Activated B cell treated with CpG ODN at 0.5 μM for 24 hours (primary cell): Measurements from ENCODE around the gene BTD. TPM values are rescaled to one million over a fixed set of nuclear protein-coding genes. Genes with fewer than 3 reads are reported as not detected.

Experiments used
- ATAC-seq: fragments of 200-7000 bp; cut with Tn5 transposase; one replicate; pipeline ENCODE4 v1.10.0; 2021; ENCODE audit warnings: low read depth, mild to moderate bottlenecking, moderate library complexity
- CTCF ChIA-PET: fragments of 350-600 bp; sonication (Branson Sonifier 250); formaldehyde crosslinking; loops from one replicate; lab custom pipeline; 2021; ENCODE audit warnings: antibody characterized with exemption; lab: Charles Lee
- POLR2A ChIA-PET: fragments of 350-600 bp; sonication (Branson Sonifier 250); formaldehyde crosslinking; loops from one replicate; lab custom pipeline; 2021; ENCODE audit warnings: antibody characterized with exemption; lab: Charles Lee
- DNase-seq: peaks from one replicate; pipeline ENCODE4 v3.0.0; 2022
- H3K27ac Mint-ChIP-seq: one replicate; pipeline ENCODE4 v1.8.0; 2020; ENCODE audit warnings: mixed read lengths
- H3K27me3 Mint-ChIP-seq: one replicate; pipeline ENCODE4 v1.8.0; 2021; ENCODE audit warnings: mixed read lengths
- H3K36me3 Mint-ChIP-seq: one replicate; pipeline ENCODE4 v1.8.0; 2021; ENCODE audit warnings: low read depth, mixed read lengths
- H3K4me1 Mint-ChIP-seq: one replicate; pipeline ENCODE4 v1.8.0; 2021; ENCODE audit warnings: mixed read lengths
- H3K4me3 Mint-ChIP-seq: one replicate; pipeline ENCODE4 v1.8.0; 2020; ENCODE audit warnings: mild to moderate bottlenecking, mixed read lengths
- H3K9me3 Mint-ChIP-seq: one replicate; pipeline ENCODE4 v1.8.0; 2020; ENCODE audit warnings: mixed read lengths
- CTCF ChIP-seq: fragments of 200-600 bp; IDR thresholded peaks from one replicate; pipeline ENCODE4 v1.8.0; 2022; ENCODE audit warnings: antibody characterized with exemption, mild to moderate bottlenecking
- intact Hi-C: fragments of 100-400 bp; cut with micrococcal nuclease; formaldehyde crosslinking; loops from one replicate; pipeline ENCODE4 v1.15.1; 2024
- total RNA-seq: library from RNA; stranded (reverse); gene quantifications from 2 replicates; pipeline ENCODE4 v1.2.3, GENCODE V29; 2022

The BTD gene
- total RNA-seq, 1 donor from 2014 or later, result 9.1 TPM

- TF ChIP-seq CTCF, result no peak
- Mint-ChIP-seq H3K9me3 (no peaks in the 10 kb centered on the region), H3K27me3 (no peaks in the 10 kb centered on the region), H3K4me1 (no peaks in the 10 kb centered on the region), H3K36me3 (peaks cover 63% of the 10 kb centered on the region), H3K4me3 (no peak overlapping the region), H3K27ac (no peak overlapping the region)
- POLR2A ChIA-PET, result no interaction called here
- CTCF ChIA-PET, result no interaction called here
- no peak for ATAC-seq
- intact Hi-C loops, result no loop called here
- DNase-seq, result no peak
Observed at GRCh38 chr3:15681668-15682067, 80.1 kb downstream of the BTD start.

- H3K36me3 Mint-ChIP-seq, result peaks cover 56% of the 10 kb centered on the region
- H3K9me3 Mint-ChIP-seq, result no peaks in the 10 kb centered on the region
- H3K27ac Mint-ChIP-seq, result no peak overlapping the region
- H3K4me3 Mint-ChIP-seq, result no peak overlapping the region
- no peaks in the 10 kb centered on the region for H3K27me3 Mint-ChIP-seq
- ATAC-seq (no peak), DNase-seq (no peak)
- no peak for TF ChIP-seq CTCF
- ChIA-PET POLR2A (no interaction called here), CTCF (no interaction called here)
- intact Hi-C loops, result no loop called here
- no peaks in the 10 kb centered on the region for H3K4me1 Mint-ChIP-seq
Observed at GRCh38 chr3:15682561-15683185, 81.1 kb downstream of the BTD start.

GRCh38 chr3:15683253-15683652 lies 81.7 kb downstream of the BTD start:
- H3K27me3 Mint-ChIP-seq, result no peaks in the 10 kb centered on the region
- peaks cover 52% of the 10 kb centered on the region for H3K36me3 Mint-ChIP-seq
- TF ChIP-seq CTCF, result no peak
- H3K4me1 Mint-ChIP-seq, result no peaks in the 10 kb centered on the region
- POLR2A ChIA-PET, result no interaction called here
- H3K4me3 Mint-ChIP-seq, result no peak overlapping the region
- CTCF ChIA-PET, result no interaction called here
- ATAC-seq (no peak), DNase-seq (no peak)
- no peak overlapping the region for H3K27ac Mint-ChIP-seq
- intact Hi-C loops, result no loop called here
- H3K9me3 Mint-ChIP-seq, result no peaks in the 10 kb centered on the region

GRCh38 chr3:15685927-15686326 lies 84.4 kb downstream of the BTD start:
- Mint-ChIP-seq H3K27ac (no peak overlapping the region), H3K27me3 (no peaks in the 10 kb centered on the region), H3K4me3 (no peak overlapping the region), H3K9me3 (no peaks in the 10 kb centered on the region), H3K36me3 (peaks cover 65% of the 10 kb centered on the region), H3K4me1 (no peaks in the 10 kb centered on the region)
- intact Hi-C loops, result no loop called here
- ChIA-PET POLR2A (no interaction called here), CTCF (no interaction called here)
- no peak for ATAC-seq
- no peak for DNase-seq
- TF ChIP-seq CTCF, result no peak

GRCh38 chr3:15690230-15690629 lies 88.7 kb downstream of the BTD start:
- Mint-ChIP-seq H3K27me3 (no peaks in the 10 kb centered on the region), H3K27ac (no peak overlapping the region), H3K9me3 (no peaks in the 10 kb centered on the region), H3K36me3 (peaks cover 68% of the 10 kb centered on the region), H3K4me1 (no peaks in the 10 kb centered on the region), H3K4me3 (no peak overlapping the region)
- intact Hi-C loops, result loop anchor here (5.0 kb wide), 1 partner anchor 122 kb away; no protein-coding TSS in a partner anchor
- no peak for DNase-seq
- ChIA-PET CTCF (no interaction called here), POLR2A (no interaction called here)
- no peak for TF ChIP-seq CTCF
- ATAC-seq, result no peak
